Left ventricle myocardium inferior (tissue), 1 donor: Measurements from ENCODE around the gene CWF19L1. TPM values are rescaled to one million over a fixed set of nuclear protein-coding genes. Genes with fewer than 3 reads are reported as not detected.

Source experiments
- DNase-seq: peaks from one replicate; pipeline ENCODE4 v3.0.0-alpha.2; 2020
- H3K27ac ChIP-seq: fragments of 200-600 bp; replicated peaks from 2 replicates; pipeline ENCODE4 v1.8.0; 2021
- H3K27me3 ChIP-seq: fragments of 200-600 bp; 2 replicates; pipeline ENCODE4 v1.8.0; 2021; ENCODE audit warnings: low read depth
- H3K36me3 ChIP-seq: fragments of 200-600 bp; 2 replicates; pipeline ENCODE4 v1.8.0; 2021
- H3K4me1 ChIP-seq: fragments of 200-600 bp; 2 replicates; pipeline ENCODE4 v1.8.0; 2021
- H3K4me3 ChIP-seq: fragments of 200-600 bp; 2 replicates; pipeline ENCODE4 v1.8.0; 2021; ENCODE audit warnings: mild to moderate bottlenecking, moderate library complexity
- H3K9me3 ChIP-seq: fragments of 200-600 bp; replicated peaks from 2 replicates; pipeline ENCODE4 v1.8.0; 2021
- intact Hi-C: fragments of 100-400 bp; cut with micrococcal nuclease; formaldehyde crosslinking; loops from one replicate; pipeline ENCODE4 v1.11.0; 2022
- total RNA-seq: library from RNA; stranded (reverse); fragmentation: NEBNext Ultra II Directional; extraction: Animal tissue kit (Norgen Biotek cat#: 25700); gene quantifications from one replicate; pipeline ENCODE4 v1.2.1, GENCODE V29; 2021
- TF ChIP-seq, protein P1 (sequence below): fragments of 200-600 bp; IDR thresholded peaks from 2 replicates; pipeline ENCODE4 v1.8.0; 2021; ENCODE audit warnings: antibody characterized with exemption, mild to moderate bottlenecking, borderline replicate concordance
- donor health status: DM: no; HTN: yes; CAD: no; lungs with severe emphysema.

Gene CWF19L1
- total RNA-seq, 1 donor from 2014 or later = 12.6 TPM

GRCh38 chr10:100245484-100246220, 21.8 kb downstream of the CWF19L1 start:
- Histone ChIP-seq H3K27ac (no peak overlapping the region), H3K4me3 (no peak overlapping the region), H3K27me3 (no peaks in the 10 kb centered on the region), H3K4me1 (peaks cover 3% of the 10 kb centered on the region), H3K36me3 (peaks cover 88% of the 10 kb centered on the region), H3K9me3 (no peaks in the 10 kb centered on the region)
- intact Hi-C loops = no loop called here
- TF ChIP-seq, protein P1, sequence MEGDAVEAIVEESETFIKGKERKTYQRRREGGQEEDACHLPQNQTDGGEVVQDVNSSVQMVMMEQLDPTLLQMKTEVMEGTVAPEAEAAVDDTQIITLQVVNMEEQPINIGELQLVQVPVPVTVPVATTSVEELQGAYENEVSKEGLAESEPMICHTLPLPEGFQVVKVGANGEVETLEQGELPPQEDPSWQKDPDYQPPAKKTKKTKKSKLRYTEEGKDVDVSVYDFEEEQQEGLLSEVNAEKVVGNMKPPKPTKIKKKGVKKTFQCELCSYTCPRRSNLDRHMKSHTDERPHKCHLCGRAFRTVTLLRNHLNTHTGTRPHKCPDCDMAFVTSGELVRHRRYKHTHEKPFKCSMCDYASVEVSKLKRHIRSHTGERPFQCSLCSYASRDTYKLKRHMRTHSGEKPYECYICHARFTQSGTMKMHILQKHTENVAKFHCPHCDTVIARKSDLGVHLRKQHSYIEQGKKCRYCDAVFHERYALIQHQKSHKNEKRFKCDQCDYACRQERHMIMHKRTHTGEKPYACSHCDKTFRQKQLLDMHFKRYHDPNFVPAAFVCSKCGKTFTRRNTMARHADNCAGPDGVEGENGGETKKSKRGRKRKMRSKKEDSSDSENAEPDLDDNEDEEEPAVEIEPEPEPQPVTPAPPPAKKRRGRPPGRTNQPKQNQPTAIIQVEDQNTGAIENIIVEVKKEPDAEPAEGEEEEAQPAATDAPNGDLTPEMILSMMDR = no peak
- DNase-seq = no peak

DNA sequence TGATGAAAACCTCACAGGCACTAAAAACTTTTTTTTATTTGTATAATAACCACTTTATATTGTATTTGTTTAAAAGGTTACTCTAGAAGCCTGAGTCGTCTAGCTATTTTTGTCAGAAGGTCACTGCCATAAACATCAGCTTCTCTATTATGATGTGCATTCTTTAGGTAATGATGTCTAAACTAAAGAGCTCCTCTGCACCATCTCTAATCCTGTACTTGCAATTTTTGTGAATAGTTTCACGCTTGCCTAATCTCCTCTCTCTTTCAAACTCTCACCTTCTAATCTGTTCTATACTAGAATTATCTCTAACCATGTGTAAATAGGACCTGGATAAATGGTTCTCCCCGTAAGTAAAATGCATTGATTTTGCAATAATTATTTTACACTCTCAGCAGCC, 27.6 kb downstream of the CWF19L1 start:
- no peak for DNase-seq
- H3K27ac ChIP-seq = no peak overlapping the region
- intact Hi-C loops = no loop called here
- no peaks in the 10 kb centered on the region for H3K27me3 ChIP-seq
- no peaks in the 10 kb centered on the region for H3K4me1 ChIP-seq
- TF ChIP-seq, protein P1 = no peak
- peaks cover 86% of the 10 kb centered on the region for H3K36me3 ChIP-seq
- H3K4me3 ChIP-seq = no peak overlapping the region
- H3K9me3 ChIP-seq = no peaks in the 10 kb centered on the region

DNA sequence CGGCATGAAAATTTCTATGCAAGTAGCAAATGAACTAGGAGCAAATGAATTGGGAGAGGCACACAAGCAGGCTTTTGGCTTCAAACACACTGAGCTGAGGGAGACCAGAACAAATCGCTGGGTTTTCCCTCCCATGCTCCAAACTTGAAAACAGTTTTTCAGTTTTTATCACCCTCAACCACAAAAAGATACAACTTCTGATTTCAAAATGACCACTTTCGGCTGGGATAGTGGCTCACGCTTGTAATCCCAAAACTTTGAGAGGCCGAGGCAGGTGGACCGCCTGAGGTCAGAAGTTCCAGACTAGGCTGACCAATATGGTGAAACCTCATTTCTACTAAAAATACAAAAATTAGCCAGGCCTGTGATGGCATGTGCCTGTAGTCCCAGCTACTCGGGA, 29.0 kb downstream of the CWF19L1 start:
- no peak overlapping the region for H3K4me3 ChIP-seq

GRCh38 chr10:100232101-100232500, 35.3 kb downstream of the CWF19L1 start:
- DNase-seq = no peak
- H3K9me3 ChIP-seq = no peaks in the 10 kb centered on the region
- H3K27me3 ChIP-seq = no peaks in the 10 kb centered on the region
- H3K4me3 ChIP-seq = no peak overlapping the region
- TF ChIP-seq, protein P1 = no peak
- H3K4me1 ChIP-seq = peaks cover 29% of the 10 kb centered on the region
- H3K36me3 ChIP-seq = peaks cover 58% of the 10 kb centered on the region
- intact Hi-C loops = no loop called here
- no peak overlapping the region for H3K27ac ChIP-seq

More for the DNA sequence above, 29.0 kb downstream of the CWF19L1 start:
- Histone ChIP-seq H3K4me1 (no peaks in the 10 kb centered on the region), H3K36me3 (peaks cover 86% of the 10 kb centered on the region), H3K27me3 (no peaks in the 10 kb centered on the region), H3K9me3 (no peaks in the 10 kb centered on the region), H3K27ac (no peak overlapping the region)
- DNase-seq = no peak
- intact Hi-C loops = no loop called here
- TF ChIP-seq, protein P1 = no peak

DNA sequence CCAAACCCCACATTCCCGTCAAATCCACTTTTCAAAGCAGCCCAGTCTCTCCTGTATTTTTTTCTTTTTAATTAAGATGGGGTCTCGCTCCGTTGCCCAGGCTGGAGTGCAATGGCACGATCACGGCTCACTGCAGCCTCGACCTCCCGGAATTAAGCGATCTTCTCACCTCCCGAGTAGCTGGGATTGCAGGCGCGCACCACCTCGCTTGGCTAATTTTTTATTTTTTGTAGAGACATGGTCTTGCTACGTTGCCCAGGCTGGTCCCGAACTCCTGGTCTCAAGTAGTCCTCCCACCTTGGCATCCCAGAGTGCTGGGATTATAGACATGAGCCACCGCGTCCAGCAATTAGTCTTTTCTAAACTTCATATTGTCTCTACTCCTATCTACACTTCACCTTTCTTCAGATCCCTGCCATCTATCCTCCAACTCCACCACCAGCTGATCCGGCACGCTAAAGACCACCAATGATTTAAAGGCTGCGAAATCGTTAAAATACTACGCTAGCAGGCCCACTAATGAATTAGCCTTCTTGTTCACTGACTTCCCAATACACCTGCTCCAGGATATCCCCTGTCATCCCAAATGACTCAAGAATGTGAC, 37.5 kb downstream of the CWF19L1 start:
- intact Hi-C loops = no loop called here

More for the DNA sequence above, 37.5 kb downstream of the CWF19L1 start:
- Histone ChIP-seq H3K4me1 (peaks cover 30% of the 10 kb centered on the region), H3K4me3 (peak overlapping the region; percentile 97), H3K36me3 (peaks cover 45% of the 10 kb centered on the region), H3K27ac (peak overlapping the region; percentile 83), H3K27me3 (no peaks in the 10 kb centered on the region), H3K9me3 (no peaks in the 10 kb centered on the region)
- DNase-seq = no peak
- TF ChIP-seq, protein P1 = no peak
